Trophoblast cell (in vitro differentiated cells and primary cell): ENCODE results near the gene TMPRSS6.

Experiments
- DNase-seq, 2 donors: peaks; one replicate each; pipeline ENCODE4 v3.0.0-alpha.2; 2016
- H2AFZ ChIP-seq: 2 replicates; pipeline ENCODE4 v1.6.1; 2013; ENCODE audit warnings: low read length, moderate library complexity, mild to moderate bottlenecking; ENCODE audit not compliant: insufficient read depth, poor library complexity
- H2AK5ac ChIP-seq: 2 replicates; pipeline ENCODE4 v1.6.1; 2013; ENCODE audit warnings: mild to moderate bottlenecking, low read length
- H2BK120ac ChIP-seq: 2 replicates; pipeline ENCODE4 v1.6.1; 2013; ENCODE audit warnings: low read length, mild to moderate bottlenecking, moderate library complexity; ENCODE audit not compliant: insufficient read depth, poor library complexity
- H2BK12ac ChIP-seq: 2 replicates; pipeline ENCODE4 v1.6.1; 2013; ENCODE audit warnings: mild to moderate bottlenecking, low read length, moderate library complexity
- H2BK5ac ChIP-seq: 2 replicates; pipeline ENCODE4 v1.6.1; 2013; ENCODE audit warnings: low read length, low read depth, moderate library complexity, mild to moderate bottlenecking; ENCODE audit not compliant: poor library complexity
- H3K14ac ChIP-seq: 2 replicates; pipeline ENCODE4 v1.6.1; 2013; ENCODE audit warnings: mild to moderate bottlenecking, low read length
- H3K18ac ChIP-seq: 2 replicates; pipeline ENCODE4 v1.6.1; 2013; ENCODE audit warnings: mild to moderate bottlenecking, low read length
- H3K23ac ChIP-seq: 2 replicates; pipeline ENCODE4 v1.6.1; 2013; ENCODE audit warnings: low read length
- H3K27ac ChIP-seq: 2 replicates; pipeline ENCODE4 v1.5.1; 2013; ENCODE audit warnings: low read depth, mild to moderate bottlenecking, inconsistent platforms, low read length, moderate library complexity
- H3K27me3 ChIP-seq: 2 replicates; pipeline ENCODE4 v1.6.1; 2013; ENCODE audit warnings: inconsistent platforms, mild to moderate bottlenecking, low read length, moderate library complexity; ENCODE audit not compliant: insufficient read depth
- H3K36me3 ChIP-seq, 2 experiments: 1 replicate in 1 of 2; 2 replicates in 1 of 2; pipeline ENCODE4 v1.6.1; 2013; ENCODE audit warnings: low read length in 2 of 2, mild to moderate bottlenecking in 2 of 2, moderate library complexity in 1 of 2; ENCODE audit not compliant: insufficient read depth in 2 of 2, control insufficient read depth in 1 of 2
- H3K4ac ChIP-seq: 2 replicates; pipeline ENCODE4 v1.6.1; 2013; ENCODE audit warnings: low read depth, mild to moderate bottlenecking, low read length, moderate library complexity
- H3K4me1 ChIP-seq, 2 experiments: 1 replicate in 1 of 2; 2 replicates in 1 of 2; pipeline ENCODE4 v1.6.1; 2013; ENCODE audit warnings: low read length in 2 of 2, mild to moderate bottlenecking in 2 of 2, moderate library complexity in 1 of 2; ENCODE audit not compliant: insufficient read depth in 2 of 2, control insufficient read depth in 1 of 2
- H3K4me2 ChIP-seq: 2 replicates; pipeline ENCODE4 v1.6.1; 2013; ENCODE audit warnings: inconsistent platforms, mild to moderate bottlenecking, low read length, moderate library complexity
- H3K4me3 ChIP-seq: 2 replicates; pipeline ENCODE4 v1.5.1; 2013; ENCODE audit warnings: mild to moderate bottlenecking, low read depth, low read length, inconsistent platforms
- H3K79me1 ChIP-seq: one replicate; pipeline ENCODE4 v1.6.1; 2013; ENCODE audit warnings: low read length
- H3K79me2 ChIP-seq: 2 replicates; pipeline ENCODE4 v1.6.1; 2013; ENCODE audit warnings: low read length, mild to moderate bottlenecking; ENCODE audit not compliant: control insufficient read depth, insufficient read depth, poor library complexity
- H3K9ac ChIP-seq: 2 replicates; pipeline ENCODE4 v1.6.1; 2013; ENCODE audit warnings: mild to moderate bottlenecking, low read length
- H3K9me3 ChIP-seq: 2 replicates; pipeline ENCODE4 v1.6.1; 2013; ENCODE audit warnings: low read depth, mild to moderate bottlenecking, control low read depth, inconsistent platforms, low read length; ENCODE audit not compliant: insufficient read depth
- H4K12ac ChIP-seq: 2 replicates; pipeline ENCODE4 v1.6.1; 2013; ENCODE audit warnings: low read depth, mild to moderate bottlenecking, low read length, moderate library complexity
- H4K8ac ChIP-seq: 2 replicates; pipeline ENCODE4 v1.6.1; 2013; ENCODE audit warnings: low read depth, mild to moderate bottlenecking, low read length, moderate library complexity
- H4K91ac ChIP-seq: one replicate; pipeline ENCODE4 v1.6.1; 2013; ENCODE audit warnings: low read depth, mild to moderate bottlenecking, low read length, moderate library complexity
- WGBS: extraction: QIAGEN DNeasy Blood & Tissue Kit; methylation state at CpG from one replicate; pipeline ENCODE4 v1.1.7; 2013; ENCODE audit warnings: missing lambda C conversion rate; ENCODE audit not compliant: insufficient read length, insufficient coverage; ENCODE audit errors: extremely low coverage; 5-methylcytosine and 5-hydroxymethylcytosine counted together

TMPRSS6 gene

GRCh38 chr22:37089434-37089833 is 20.1 kb downstream of the TMPRSS6 start:
- WGBS = no CpG with 5 or more reads among the region's 12 CpGs
- H3K27me3 ChIP-seq = no peaks in the 10 kb centered on the region
- no peaks in the 10 kb centered on the region for H3K4me1 ChIP-seq
- H2AFZ ChIP-seq = no peak overlapping the region
- H3K9me3 ChIP-seq = no peaks in the 10 kb centered on the region
- H2BK12ac ChIP-seq = no peak overlapping the region
- H3K27ac ChIP-seq = no peak overlapping the region
- H3K18ac ChIP-seq = no peak overlapping the region
- no peak overlapping the region for H3K4me3 ChIP-seq
- no peaks in the 10 kb centered on the region for H3K79me2 ChIP-seq
- H4K91ac ChIP-seq = no peak overlapping the region
- H4K12ac ChIP-seq = no peak overlapping the region
- no peak overlapping the region for H3K4me2 ChIP-seq
- no peak overlapping the region for H3K4ac ChIP-seq
- DNase-seq = no peak
- no peak overlapping the region for H3K9ac ChIP-seq
- no peak overlapping the region for H2BK120ac ChIP-seq
- H2AK5ac ChIP-seq = no peak overlapping the region
- no peak overlapping the region for H2BK5ac ChIP-seq
- no peak overlapping the region for H3K14ac ChIP-seq
- no peaks in the 10 kb centered on the region for H3K36me3 ChIP-seq
- H4K8ac ChIP-seq = no peak overlapping the region
- no peaks in the 10 kb centered on the region for H3K79me1 ChIP-seq
- no peak overlapping the region for H3K23ac ChIP-seq

GRCh38 chr22:37088750-37089408 is 20.6 kb downstream of the TMPRSS6 start:
- H3K4ac ChIP-seq = no peak overlapping the region
- H2BK12ac ChIP-seq = no peak overlapping the region
- no peak overlapping the region for H4K12ac ChIP-seq
- H3K79me2 ChIP-seq = no peaks in the 10 kb centered on the region
- no peak overlapping the region for H2AFZ ChIP-seq
- no peak overlapping the region for H4K8ac ChIP-seq
- H3K4me2 ChIP-seq = no peak overlapping the region
- H3K27ac ChIP-seq = no peak overlapping the region
- WGBS = no CpG with 5 or more reads among the region's 17 CpGs
- no peak overlapping the region for H3K18ac ChIP-seq
- H3K4me3 ChIP-seq = no peak overlapping the region
- H3K27me3 ChIP-seq = no peaks in the 10 kb centered on the region
- H3K9ac ChIP-seq = no peak overlapping the region
- H2AK5ac ChIP-seq = no peak overlapping the region
- no peak overlapping the region for H2BK5ac ChIP-seq
- no peaks in the 10 kb centered on the region for H3K36me3 ChIP-seq
- H3K9me3 ChIP-seq = no peaks in the 10 kb centered on the region
- DNase-seq = no peak
- no peak overlapping the region for H2BK120ac ChIP-seq
- H4K91ac ChIP-seq = no peak overlapping the region
- H3K23ac ChIP-seq = no peak overlapping the region
- H3K4me1 ChIP-seq = no peaks in the 10 kb centered on the region
- H3K14ac ChIP-seq = no peak overlapping the region
- H3K79me1 ChIP-seq = no peaks in the 10 kb centered on the region

GRCh38 chr22:37088108-37088605 is 21.4 kb downstream of the TMPRSS6 start:
- no peak overlapping the region for H2BK120ac ChIP-seq
- DNase-seq = peak; percentile 62 to 68
- no peaks in the 10 kb centered on the region for H3K4me1 ChIP-seq
- H2BK12ac ChIP-seq = no peak overlapping the region
- H3K4me2 ChIP-seq = no peak overlapping the region
- H4K12ac ChIP-seq = no peak overlapping the region
- H3K36me3 ChIP-seq = no peaks in the 10 kb centered on the region
- H3K4me3 ChIP-seq = no peak overlapping the region
- no peak overlapping the region for H3K14ac ChIP-seq
- H3K18ac ChIP-seq = no peak overlapping the region
- H3K79me2 ChIP-seq = no peaks in the 10 kb centered on the region
- no peak overlapping the region for H2BK5ac ChIP-seq
- no peak overlapping the region for H3K9ac ChIP-seq
- no CpG with 5 or more reads among the region's 6 CpGs for WGBS
- H3K4ac ChIP-seq = no peak overlapping the region
- H2AFZ ChIP-seq = no peak overlapping the region
- no peak overlapping the region for H4K8ac ChIP-seq
- no peaks in the 10 kb centered on the region for H3K79me1 ChIP-seq
- H3K27ac ChIP-seq = no peak overlapping the region
- H3K27me3 ChIP-seq = no peaks in the 10 kb centered on the region
- H3K23ac ChIP-seq = no peak overlapping the region
- H2AK5ac ChIP-seq = no peak overlapping the region
- no peaks in the 10 kb centered on the region for H3K9me3 ChIP-seq
- no peak overlapping the region for H4K91ac ChIP-seq

- DNase-seq = no peak
- no peak overlapping the region for H2BK12ac ChIP-seq
- H3K4me1 ChIP-seq = no peaks in the 10 kb centered on the region
- H3K27ac ChIP-seq = no peak overlapping the region
- H3K79me2 ChIP-seq = no peaks in the 10 kb centered on the region
- no peaks in the 10 kb centered on the region for H3K36me3 ChIP-seq
- no peaks in the 10 kb centered on the region for H3K79me1 ChIP-seq
- no CpG with 5 or more reads among the region's 15 CpGs for WGBS
- no peak overlapping the region for H3K4ac ChIP-seq
- H3K14ac ChIP-seq = no peak overlapping the region
- H4K91ac ChIP-seq = no peak overlapping the region
- no peak overlapping the region for H4K8ac ChIP-seq
- H3K4me3 ChIP-seq = no peak overlapping the region
- H3K4me2 ChIP-seq = no peak overlapping the region
- H3K18ac ChIP-seq = no peak overlapping the region
- H3K9me3 ChIP-seq = no peaks in the 10 kb centered on the region
- H3K27me3 ChIP-seq = no peaks in the 10 kb centered on the region
- H2AFZ ChIP-seq = no peak overlapping the region
- H4K12ac ChIP-seq = no peak overlapping the region
- H3K9ac ChIP-seq = no peak overlapping the region
- H3K23ac ChIP-seq = no peak overlapping the region
- no peak overlapping the region for H2AK5ac ChIP-seq
- H2BK5ac ChIP-seq = no peak overlapping the region
- no peak overlapping the region for H2BK120ac ChIP-seq
Measured at GRCh38 chr22:37086184-37086583, 23.3 kb downstream of the TMPRSS6 start.
